Measurements from ENCODE around the gene PPP2R1A. TPM values are rescaled to one million over a fixed set of nuclear protein-coding genes. Genes with fewer than 3 reads are reported as not detected.

The PPP2R1A gene
- total and polyA plus RNA-seq, 8 donors = 73.3 to 272 (median 132) TPM

- peak in 1 of 2 donors; percentile 53 for DNase-seq
- TF ChIP-seq POLR2AphosphoS5 (IDR thresholded peaks at IDR 0.05) = no peak
- no peak for TF ChIP-seq EP300 (IDR thresholded peaks at IDR 0.05)
- no peak for TF ChIP-seq CTCF (IDR thresholded peaks at IDR 0.05)
- no peak for TF ChIP-seq POLR2A (IDR thresholded peaks at IDR 0.05)
- intact Hi-C loops (cut with DNase I; ENCODE audit: low total_unique reads) = no loop called here
- Histone ChIP-seq H3K27me3 (no peaks in the 10 kb centered on the region), H3K27ac (peak overlapping the region; percentile 81 to 100 (median 97)), H3K4me3 (peak overlapping the region; percentile 78 to 99 (median 90)), H3K9me3 (peaks cover 0 to 10% (median 0%) of the 10 kb centered on the region in 4 donors), H3K4me1 (peaks cover 9 to 32% (median 23%) of the 10 kb centered on the region in 4 donors), H3K36me3 (peaks cover 0 to 24% (median 17%) of the 10 kb centered on the region in 4 donors)
- 7 to 14% (median 11%) methylated on average over 11 of the region's 11 CpGs for WGBS, 5 donors
Observed at GRCh38 chr19:52270266-52270885, 80.5 kb downstream of the PPP2R1A start.

- H3K9me3 ChIP-seq = peaks cover 0 to 26% (median 7%) of the 10 kb centered on the region in 4 donors
Observed at GRCh38 chr19:52273301-52273700, 83.4 kb downstream of the PPP2R1A start.

DNA sequence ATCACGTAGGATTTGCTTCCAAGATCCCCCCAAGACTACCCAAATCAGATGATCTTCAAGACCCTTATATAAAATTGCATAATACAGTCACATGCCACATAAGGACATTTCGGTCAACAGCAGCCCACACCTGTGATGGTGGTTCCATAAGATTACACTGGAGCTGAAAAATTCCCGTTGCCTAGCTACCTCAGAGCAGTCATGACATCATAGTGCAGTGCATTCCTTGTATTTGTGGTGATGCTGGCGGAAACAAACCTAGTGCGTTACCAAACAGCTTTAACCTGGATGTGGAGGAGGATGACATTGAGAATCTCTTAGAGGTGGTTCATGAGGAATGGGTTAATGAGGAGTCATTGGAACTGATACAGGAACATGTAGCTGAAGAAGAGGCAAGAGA lies 84.3 kb downstream of the PPP2R1A start:
- no peak overlapping the region for H3K27ac ChIP-seq
- peaks cover 0 to 35% (median 11%) of the 10 kb centered on the region in 4 donors for H3K9me3 ChIP-seq
- TF ChIP-seq EP300 (IDR thresholded peaks at IDR 0.05) (no peak), CTCF (IDR thresholded peaks at IDR 0.05) (no peak), POLR2A (IDR thresholded peaks at IDR 0.05) (no peak), POLR2AphosphoS5 (IDR thresholded peaks at IDR 0.05) (no peak)
- DNase-seq = no peak
- intact Hi-C loops (cut with DNase I; ENCODE audit: low total_unique reads) = no loop called here
- no peaks in the 10 kb centered on the region for H3K27me3 ChIP-seq
- 83 to 96% (median 87%) methylated on average over 5 of the region's 5 CpGs for WGBS, 5 donors
- no peak overlapping the region for H3K4me3 ChIP-seq
- peaks cover 0 to 52% (median 30%) of the 10 kb centered on the region in 4 donors for H3K36me3 ChIP-seq
- peaks cover 13 to 27% (median 23%) of the 10 kb centered on the region in 4 donors for H3K4me1 ChIP-seq

More at GRCh38 chr19:52273301-52273700, 83.4 kb downstream of the PPP2R1A start:
- no peak overlapping the region for H3K4me3 ChIP-seq
- no peaks in the 10 kb centered on the region for H3K27me3 ChIP-seq
- intact Hi-C loops (cut with DNase I; ENCODE audit: low total_unique reads) = no loop called here
- WGBS, 5 donors = 93 to 100% (median 100%) methylated on average over 2 of the region's 2 CpGs
- H3K36me3 ChIP-seq = peaks cover 0 to 43% (median 28%) of the 10 kb centered on the region in 4 donors
- DNase-seq = no peak
- TF ChIP-seq POLR2AphosphoS5 (IDR thresholded peaks at IDR 0.05) (no peak), CTCF (IDR thresholded peaks at IDR 0.05) (no peak), EP300 (IDR thresholded peaks at IDR 0.05) (no peak), POLR2A (IDR thresholded peaks at IDR 0.05) (no peak)
- peaks cover 13 to 34% (median 28%) of the 10 kb centered on the region in 4 donors for H3K4me1 ChIP-seq
- H3K27ac ChIP-seq = no peak overlapping the region

- Histone ChIP-seq H3K36me3 (peaks cover 0 to 54% (median 35%) of the 10 kb centered on the region in 4 donors), H3K27me3 (no peaks in the 10 kb centered on the region), H3K4me3 (no peak overlapping the region), H3K9me3 (peaks cover 0 to 50% (median 20%) of the 10 kb centered on the region in 4 donors), H3K27ac (no peak overlapping the region), H3K4me1 (peaks cover 7 to 19% (median 14%) of the 10 kb centered on the region in 4 donors)
- intact Hi-C loops (cut with DNase I; ENCODE audit: low total_unique reads) = no loop called here
- TF ChIP-seq CTCF (IDR thresholded peaks at IDR 0.05) (no peak), POLR2AphosphoS5 (IDR thresholded peaks at IDR 0.05) (no peak)
- DNase-seq = no peak
- WGBS, 5 donors = 89 to 98% (median 95%) methylated on average over 5 of the region's 5 CpGs
Observed at GRCh38 chr19:52275988-52276387, 86.1 kb downstream of the PPP2R1A start.

Data from stomach (tissue), 9 donors.